ENCODE data around the gene MEA1.
"Not testable (repeated sequence)": the region's sequence is repeated elsewhere in the genome, so short reads cannot be mapped to it uniquely, and the experiment has no call there.

The MEA1 gene
- total RNA-seq = 6.9 to 47.0 (median 22.4) reads per million in 3 experiments

DNA sequence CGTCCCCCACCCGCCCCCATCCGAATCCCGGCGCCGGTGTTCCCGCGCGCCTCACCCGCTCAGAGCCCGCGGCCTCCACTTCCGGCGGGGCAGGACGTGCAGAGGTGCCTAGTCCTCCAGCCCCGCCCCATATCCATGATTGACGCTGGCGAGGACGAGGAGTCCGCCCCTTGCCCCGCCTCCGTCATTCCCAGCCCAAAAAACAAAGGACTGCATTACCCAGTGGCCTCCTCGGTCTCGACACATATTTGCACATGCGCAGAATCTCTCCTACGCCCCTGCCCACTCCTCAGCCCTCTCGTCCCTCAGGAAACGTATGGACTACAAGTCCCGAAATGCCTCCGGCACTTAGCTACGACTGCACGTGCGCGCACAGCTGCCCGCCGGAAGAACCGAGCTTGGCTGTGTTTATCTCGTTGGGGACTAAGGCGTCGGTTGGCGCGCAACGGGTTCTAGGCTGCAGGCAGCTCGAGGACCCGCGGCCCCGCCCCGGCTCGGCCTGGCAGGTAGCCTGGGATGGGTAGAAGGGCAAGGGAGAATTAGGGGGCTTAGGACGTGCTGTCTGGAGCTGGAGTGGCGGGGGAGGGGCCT, at the start of gene MEA1, which contains the start of gene KLHDC3:
Gene MEA1, minus strand, starts transcription at position 104 of the 591 bp plus-strand sequence. CDS start 133 bp downstream, outside the sequence.
Gene KLHDC3, plus strand, starts transcription at position 407 of the 591 bp plus-strand sequence. CDS start 2,944 bp downstream, outside the sequence.
- DNase-seq = peak; percentile 100

DNA sequence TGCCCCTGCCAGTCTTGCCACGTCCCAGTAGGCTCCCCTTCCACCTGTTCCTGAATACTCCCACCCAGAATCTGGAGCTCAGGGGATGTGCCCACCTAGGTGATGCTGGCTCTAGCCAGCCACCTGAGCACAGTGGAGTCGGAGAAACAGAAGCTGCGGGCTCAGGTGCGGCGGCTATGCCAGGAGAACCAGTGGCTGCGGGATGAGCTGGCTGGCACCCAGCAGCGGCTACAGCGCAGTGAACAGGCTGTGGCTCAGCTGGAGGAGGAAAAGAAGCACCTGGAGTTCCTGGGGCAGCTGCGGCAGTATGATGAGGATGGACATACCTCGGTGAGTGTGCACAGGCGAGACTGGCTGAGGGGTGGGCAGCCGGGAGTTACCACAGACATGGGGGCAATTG, 49.1 kb upstream of the MEA1 start:
- DNase-seq = no peak

DNA sequence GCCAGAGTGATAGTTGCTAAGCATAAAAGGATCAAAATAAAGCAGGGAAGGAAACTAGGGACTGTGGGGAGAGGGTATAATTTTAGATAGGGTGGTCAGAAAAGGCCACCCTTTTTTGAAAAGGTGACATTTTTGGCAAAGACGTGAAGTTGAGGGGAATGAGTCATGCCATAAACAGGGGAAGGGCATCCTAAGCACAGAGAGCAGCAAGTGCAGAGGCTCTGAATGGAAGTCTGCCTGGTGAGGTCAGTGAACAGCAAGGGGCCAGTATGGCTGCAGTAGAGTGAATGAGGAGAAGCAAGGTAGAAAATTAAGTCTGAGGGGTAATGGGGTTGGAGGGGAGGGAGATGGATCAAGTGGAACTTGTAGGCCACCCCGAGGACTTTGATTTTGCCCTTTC, 48.1 kb upstream of the MEA1 start:
- DNase-seq = no peak

DNA sequence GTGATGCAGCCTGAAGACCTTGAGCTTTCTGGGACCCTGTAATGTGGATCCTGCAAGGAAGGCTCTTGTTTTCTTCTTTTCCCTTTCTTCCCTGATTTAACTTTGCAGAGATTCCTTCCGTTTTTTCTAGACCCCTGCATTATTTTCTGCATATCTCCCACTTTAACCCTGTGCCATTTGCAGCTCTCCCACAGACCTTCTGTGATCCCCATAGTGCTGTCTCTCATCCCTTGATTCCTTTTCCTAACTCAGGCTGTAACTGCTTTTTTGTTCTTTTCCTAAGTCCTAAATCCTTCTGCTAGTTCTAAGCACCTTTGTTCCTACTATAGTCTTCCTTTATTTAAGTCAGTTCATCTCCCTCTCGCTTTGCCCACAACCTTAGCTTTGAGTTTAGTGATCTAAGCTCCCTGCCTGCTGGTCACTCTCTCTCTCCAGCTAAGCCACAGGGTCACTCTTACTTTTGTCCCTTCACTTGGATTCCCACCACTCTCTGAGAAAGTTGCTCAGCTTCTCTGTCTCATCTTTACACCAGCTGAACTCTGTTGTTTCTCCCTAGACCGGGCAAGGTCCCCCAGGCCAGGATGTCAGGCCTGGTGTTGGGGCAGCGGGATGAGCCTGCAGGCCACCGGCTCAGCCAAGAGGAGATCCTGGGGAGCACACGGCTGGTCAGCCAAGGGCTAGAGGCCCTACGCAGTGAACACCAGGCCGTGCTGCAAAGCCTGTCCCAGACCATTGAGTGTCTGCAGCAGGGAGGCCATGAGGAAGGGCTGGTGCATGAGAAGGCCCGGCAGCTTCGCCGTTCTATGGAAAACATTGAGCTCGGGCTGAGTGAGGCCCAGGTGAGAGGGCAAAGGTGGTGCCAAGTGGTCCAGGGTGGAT, 47.2 kb upstream of the MEA1 start:
- DNase-seq = no peak

DNA sequence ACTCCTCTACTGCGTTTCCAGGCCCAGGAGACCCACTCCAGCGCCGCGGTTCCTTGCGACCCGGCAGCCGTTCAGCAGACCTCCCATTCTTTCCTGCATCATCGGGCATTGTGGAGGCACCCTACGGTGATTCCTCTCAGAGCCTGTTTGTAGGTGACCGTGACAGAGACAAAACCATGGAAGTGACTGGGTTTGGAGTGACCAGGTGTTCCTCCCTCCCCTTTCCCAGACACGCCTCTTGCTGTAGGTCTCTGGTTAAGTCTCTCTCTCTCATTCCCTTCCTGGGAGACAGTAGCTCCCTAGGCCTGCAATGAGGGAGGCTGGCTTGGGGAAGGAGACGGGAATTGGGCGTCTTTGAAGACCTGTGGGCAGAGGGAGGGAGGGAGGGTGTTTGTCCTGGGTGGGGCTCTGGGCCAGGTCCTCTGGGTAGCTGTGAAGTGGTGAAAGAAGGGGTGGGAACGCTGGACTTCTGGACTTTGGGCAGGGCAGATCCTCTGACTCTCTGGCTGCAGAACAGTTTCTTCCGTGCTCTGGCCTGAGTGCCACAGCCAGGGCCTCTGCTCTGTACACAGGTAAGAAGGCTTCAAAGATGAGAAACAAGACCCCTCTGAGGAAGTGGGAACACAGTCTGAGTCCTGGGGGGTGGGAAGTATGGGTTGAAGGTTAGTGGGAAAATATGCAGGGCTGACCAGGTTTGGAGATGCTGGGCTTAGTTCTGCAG, 46.4 kb upstream of the MEA1 start:
- DNase-seq = no peak

DNA sequence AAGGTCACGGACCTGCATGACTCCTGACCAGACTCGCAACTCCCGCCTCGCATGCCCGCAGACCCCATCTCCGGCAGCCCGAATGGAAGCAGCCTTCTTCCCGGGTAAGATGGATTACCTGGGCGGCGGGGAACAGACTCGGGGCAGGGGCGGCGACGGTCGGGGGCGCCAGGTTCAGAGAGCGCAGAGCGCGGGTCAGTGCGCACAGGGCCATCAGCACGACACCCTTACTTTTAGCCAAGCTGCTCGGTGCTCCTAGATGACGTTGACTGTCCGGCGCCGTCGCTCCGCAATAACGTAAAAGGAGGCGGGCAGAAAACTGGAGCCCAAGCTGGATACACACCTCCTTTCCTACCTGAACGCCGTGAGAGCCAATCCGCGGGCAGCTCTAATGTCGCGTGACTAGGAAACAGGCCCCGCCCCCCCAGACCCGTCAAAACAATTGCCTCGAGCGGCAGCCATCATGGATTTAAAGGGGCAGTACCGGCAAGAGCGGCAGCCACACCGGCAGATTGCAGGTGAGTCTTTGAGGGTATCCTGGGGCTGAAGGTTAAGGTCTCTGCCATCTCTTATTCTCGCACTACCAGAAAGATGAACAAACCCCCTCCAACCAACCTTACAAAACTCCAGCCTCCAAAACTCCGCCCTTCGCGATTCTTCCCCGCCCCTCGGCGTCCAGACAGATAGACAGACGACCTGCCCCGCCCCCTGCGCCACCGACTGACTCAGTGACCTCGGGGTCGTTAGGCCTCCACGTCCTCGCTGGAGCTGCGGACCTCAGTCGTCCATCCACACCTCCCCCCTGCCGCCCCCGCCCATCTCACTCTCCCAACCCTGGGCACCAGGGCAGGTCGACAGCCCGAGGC, 45.7 kb upstream of the MEA1 start, which contains the start of the genes KLC4 and MRPL2:
Gene KLC4, plus strand, starts transcription at position 464 of the 866 bp plus-strand sequence. CDS start 1,705 bp downstream, outside the sequence.
Gene MRPL2, minus strand, starts transcription at position 267 of the 866 bp plus-strand sequence. Its CDS starts 53 bp downstream, at position 214.
- DNase-seq = peak; percentile 95

DNA sequence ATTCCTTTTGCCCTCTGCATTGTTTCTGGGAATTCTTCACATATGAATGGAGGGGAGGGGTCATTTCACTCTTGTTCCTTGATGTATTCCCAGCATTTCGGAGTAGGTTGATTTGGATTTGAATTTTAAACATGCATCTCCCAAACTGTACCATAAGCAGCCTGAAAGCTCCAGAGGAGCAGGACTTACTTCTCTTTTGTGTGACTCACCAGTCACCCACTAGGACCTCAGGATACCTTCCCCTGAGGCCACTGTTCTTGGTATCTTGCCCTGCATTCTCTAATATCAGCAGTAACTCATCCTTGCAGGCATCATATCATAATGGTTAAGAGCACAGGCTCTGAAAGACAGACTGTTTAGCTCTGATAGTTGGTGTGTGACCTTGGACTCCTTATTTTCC, 44.8 kb upstream of the MEA1 start:
- no peak for DNase-seq

DNA sequence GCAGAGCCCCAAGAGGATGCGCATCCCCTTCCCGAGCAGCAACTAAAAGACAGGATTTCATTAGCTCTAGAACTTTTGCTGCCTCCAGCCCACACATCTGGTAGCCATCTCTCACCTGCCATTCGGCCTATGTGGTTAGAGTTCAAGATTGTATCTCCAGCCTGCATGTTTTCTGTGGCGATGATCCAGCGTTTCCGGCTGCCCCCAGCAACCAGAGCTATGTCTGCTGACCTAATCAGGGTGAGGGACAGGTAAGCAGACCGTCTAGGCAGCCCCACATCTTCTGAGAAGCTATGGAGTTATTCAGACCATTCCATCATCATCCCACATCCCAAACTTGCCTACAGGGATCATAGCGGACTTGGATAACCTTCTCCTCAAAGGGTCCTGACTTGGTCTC, 42.2 kb upstream of the MEA1 start:
- DNase-seq = no peak

DNA sequence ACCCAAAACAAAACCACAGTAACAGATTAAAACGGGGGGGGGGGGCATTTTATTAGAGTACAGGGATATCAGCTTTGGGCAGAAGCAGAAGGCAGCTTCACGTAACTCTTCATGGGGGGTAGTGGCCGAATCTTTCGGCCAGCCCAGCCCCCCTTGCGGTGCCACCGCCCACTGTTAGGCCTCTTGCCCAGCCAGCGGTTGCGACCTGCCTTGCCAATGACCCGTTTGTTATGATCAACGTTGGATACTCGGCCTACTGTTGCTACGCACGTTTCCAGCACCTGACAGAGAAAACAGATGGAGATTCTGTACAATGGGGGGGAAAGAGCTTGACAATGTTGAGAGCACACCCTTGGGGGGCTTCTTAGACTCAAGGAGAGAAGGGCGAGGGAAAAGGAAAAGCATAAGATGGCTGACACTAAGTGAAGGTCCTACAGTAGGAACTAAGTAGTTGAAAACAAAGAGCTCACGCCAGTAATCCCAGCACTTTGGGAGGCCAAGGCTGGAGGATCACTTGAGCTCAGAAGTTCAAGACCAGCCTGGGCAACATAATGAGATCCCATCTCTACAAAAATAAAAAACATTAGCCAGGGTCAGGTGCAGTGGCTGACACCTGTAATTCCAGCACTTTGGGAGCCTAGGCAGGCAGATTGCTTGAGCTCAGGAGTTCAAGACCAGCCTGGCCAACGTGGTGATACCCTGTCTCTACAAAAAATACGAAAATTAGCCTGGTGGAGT, 40.6 kb upstream of the MEA1 start:
- no peak for DNase-seq

DNA sequence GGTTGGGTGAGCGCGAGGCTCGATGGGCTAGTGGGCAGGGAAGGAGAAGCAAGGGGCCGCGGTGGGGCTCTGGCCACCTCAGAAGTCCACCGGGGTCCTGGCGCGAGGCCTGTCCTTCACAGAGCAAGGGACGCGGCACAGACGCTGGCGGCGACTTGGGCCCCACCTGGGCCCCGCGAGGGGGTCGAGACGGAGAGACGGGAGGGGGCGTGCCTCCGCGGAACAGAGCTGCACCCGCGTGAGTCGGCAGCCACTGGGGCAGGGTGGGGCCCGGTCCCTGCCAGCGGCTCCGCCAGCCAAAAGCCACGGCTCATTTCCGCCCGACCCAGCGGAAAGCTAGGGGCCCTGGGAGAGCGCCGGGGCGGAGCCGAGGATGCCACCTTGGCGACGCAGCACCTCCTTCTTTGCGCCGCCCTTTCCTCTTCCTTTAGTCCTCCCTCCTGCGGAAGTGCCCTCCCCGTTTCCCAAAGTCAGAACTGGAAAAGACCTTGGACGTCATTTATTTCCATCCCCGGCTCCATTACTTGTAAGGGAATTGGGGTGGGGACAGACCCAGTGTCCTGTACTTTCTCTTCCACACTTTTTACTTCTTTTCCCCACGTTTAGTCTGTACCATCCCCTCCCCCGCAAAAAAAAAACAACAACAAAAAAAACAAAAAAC, 39.9 kb upstream of the MEA1 start, which contains the start of gene CUL7:
Gene CUL7, minus strand, starts transcription at position 307 of the 661 bp plus-strand sequence. CDS start 1,063 bp downstream, outside the sequence.
- DNase-seq = peak; percentile 89

DNA sequence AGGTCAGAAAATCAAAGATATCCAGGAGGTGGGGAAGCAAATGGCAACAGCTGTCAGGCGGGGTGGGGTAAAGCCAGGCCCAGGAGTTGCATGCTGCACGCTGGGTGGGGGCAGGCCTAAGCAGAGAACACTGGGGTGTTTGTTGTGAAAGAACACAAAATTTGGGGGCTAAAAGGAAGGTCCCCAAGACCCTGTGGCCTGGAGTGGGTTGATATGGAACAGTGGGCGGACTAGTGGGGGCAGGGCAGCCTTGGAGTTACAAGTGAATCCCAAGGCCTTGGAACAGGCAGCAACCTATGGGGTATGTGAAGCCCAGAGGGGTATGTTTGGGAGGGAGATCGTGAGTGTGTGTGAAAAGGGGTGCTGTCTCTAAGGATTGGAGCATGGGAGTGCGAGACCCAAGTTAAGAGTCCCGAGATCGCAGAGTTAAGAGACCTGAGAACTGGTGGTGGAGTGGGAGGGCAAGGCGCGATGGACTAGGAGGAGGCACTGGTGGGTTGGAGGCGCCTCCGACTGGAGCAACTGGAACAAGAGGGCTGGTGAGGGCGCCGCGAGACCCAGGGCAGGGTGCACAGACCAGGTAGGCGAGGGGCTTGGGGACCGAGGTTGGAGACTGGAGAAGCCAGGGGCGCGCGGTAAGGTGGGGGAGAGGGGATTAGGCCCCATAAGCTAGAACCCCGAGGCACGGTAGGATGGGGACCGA, 39.2 kb upstream of the MEA1 start:
- no peak for DNase-seq

DNA sequence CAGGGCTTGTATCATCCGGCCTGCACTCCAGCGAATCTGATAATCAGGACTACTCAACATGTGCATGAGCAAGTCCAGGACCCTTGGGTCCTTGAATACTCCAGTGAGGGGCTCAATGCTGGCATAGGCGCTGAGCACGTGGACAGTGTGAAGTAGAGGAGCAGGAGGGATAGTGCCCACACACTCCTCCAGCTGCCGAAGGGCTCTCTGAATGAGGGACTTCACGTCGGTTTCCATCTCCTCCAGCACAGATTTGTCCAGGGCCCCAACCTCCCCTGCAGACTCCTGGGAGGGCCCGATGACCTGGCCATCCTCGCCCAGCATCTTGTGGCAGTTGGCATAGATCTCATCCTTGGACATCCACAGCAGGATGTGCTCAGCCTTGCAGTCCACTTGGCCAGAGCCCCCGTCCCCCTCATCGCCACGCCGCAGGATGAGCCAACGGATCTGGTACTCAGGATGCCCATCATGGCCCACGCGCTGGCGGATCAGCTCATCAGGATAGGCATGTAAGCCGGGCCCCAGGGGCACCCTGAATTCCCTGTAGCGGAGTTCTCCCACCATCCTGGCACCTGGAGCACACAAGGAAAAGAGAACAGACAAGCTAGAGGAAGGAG, 38.6 kb upstream of the MEA1 start:
- DNase-seq = no peak

DNA sequence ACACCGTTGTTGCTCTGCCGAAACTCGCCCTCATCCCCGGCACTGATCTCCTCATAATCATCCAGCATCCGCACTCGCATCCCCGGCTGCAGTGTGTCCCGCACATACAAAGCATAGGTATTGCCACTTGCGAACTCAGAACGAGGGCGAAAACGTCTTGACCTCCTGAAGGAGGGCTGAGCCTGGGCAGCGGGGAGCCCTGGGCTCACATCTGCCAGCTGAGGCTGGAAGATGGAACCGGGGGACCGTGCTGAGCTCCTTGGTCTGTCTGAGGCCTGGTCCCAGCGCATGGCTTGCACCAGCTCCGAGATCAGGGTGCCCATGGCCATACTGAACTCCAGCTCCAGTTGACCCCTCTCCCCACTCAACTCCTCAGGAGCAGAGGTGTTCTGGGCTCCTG, 37.2 kb upstream of the MEA1 start:
- DNase-seq = no peak

DNA sequence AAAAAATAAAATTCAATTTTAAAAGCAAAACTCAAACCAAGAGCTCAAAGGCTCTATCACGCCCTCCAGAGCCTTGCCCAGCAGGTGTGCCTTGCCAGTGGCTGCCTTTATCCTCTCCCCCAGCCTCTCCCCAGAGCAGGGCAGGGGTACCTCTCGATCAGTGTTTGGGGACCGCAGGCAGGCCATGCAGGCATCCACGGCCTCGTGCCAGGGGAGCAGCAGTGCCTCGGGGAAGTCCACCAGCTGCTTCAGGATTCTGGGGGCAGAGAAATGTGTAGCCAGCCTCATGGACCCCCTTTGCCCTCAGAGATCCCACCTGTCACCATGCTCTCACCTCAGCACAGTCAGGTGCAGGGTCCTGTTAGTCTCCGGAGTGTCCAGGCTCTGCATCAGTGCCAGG, 34.3 kb upstream of the MEA1 start:
- no peak for DNase-seq

DNA sequence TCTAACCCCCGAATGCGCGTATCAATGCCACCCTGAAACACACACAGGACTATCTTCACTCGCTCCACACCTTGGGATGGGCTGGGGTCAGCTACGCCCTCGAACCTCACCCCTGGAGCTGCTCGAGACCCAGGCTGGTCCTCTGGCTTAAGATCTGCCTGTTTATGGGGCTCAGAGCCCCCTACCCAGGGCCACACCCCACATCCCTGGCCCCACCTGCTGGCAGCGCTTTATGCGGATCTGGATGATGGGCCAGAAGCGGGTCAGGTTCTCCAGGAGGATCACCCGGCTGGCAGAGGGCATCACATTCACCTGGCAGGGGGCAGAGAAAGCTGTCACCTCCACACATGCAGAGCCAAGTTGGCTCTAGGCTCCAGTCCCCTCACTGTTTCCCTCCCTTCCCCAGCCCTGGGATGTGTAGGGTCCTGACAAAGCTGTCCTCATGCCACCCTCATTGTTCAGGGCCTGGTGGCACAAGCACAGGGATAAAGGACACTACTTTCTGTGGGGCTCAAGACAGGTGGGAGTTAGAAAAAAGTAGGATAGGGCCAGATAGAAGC, 31.7 kb upstream of the MEA1 start:
- DNase-seq = no peak

DNA sequence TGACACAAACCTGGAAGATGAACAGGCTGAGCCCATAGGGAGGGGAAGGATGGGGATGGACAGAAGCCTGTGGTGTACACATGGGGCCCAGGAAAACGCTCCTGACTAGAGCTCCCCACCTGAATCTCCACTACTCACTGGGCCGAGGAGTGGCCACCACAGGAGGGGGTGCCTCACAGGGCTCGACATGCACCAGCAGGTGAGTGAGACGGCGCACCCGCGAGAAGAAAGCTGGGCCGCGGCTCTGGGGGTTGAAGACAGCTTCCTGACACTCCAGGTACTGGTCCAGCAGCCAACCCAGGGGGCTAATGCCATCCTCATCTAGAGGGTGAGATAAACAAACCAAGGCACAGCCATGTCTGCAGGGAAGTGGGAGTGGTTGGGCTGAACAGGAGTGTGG, 29.6 kb upstream of the MEA1 start:
- DNase-seq = no peak

DNA sequence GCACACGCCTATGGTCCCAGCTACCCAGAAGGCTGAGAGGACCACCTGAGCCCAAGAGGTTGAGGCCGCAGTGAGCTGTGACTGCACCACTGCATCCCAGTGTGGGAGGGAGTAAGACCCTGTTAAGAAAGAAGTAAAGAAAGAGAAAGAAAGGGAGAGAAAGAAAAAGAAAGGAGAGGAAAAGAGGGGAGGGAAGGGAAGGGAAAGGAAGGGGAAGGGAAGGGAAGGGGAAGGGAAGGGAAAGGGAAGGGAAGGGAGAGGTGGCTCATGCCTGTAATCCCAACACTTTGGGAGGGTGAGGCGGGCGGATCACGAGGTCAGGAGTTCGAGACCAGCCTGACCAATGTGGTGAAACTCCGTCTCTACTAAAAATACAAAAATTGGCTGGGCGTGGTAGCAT, 27.7 kb upstream of the MEA1 start:
- not testable (repeated sequence) for DNase-seq

DNA sequence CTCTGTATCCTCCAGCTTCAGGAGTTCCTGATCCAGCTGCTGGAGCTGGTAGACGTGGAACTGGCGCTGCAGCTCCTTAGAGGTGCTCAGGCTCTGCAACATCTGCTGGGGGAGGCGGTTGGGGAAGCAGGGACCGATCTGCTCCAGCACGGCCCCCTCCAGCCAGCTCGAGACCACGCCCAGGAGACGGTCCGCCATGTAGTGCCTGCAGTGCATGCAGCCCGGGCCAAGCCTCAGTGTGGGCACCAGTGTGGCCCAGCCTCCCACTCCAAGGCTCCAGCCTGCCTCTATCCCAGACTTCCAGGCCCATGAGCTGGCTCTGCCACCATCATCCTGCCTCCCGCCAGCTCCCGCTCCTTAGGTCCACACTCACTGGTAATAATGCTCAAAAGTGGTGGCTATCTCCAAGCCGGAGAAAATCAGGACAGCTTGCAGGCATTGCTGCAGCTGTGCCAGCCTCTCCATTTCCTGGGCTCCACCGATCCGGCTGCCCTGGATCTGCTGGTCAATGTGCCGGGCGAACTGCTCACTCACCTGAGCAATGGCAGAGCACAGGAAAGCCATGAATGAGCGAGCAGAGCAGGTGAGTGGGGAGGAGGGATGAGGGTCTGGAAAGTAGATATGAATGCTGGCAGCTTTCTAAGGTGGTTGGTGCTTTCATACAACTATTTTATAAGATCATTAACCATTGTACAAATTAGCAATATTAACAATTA, 27.0 kb upstream of the MEA1 start:
- no peak for DNase-seq

DNA sequence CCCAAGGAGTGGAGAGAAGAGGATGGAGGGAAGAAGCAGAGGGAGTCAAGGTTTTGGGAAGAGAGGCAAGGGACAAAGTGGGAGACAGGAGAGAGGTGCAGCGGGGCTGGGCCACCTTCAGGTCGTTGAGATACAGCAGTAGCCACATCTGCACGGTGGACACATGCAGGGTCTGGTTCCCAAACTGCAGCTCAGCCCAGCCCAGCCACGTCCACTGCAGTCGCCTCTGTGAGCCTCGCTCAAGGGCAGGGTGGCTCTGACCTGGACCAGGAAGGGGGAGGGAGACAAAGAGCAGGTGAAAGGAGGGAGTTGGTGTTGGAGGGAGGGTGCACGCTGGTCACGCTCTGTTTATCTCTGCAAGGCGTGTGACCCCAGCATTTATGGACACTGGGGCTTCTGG, 25.0 kb upstream of the MEA1 start:
- no peak for DNase-seq

Data from central memory CD4-positive, alpha-beta T cell (primary cell).